OCI-LY3 (cell line): Measurements from ENCODE around the gene PEA15.

ENCODE experiments used
- H2AFZ ChIP-seq: fragments of 200-600, 300-600 bp; shearing (Covaris generic); 2 replicates; pipeline ENCODE4 v1.6.0; 2014; ENCODE audit warnings: antibody characterized with exemption, low read depth, low read length
- H3K27ac ChIP-seq: fragments of 200-600, 300-600 bp; sonication (generic); 2 replicates; pipeline ENCODE4 v1.5.1; 2014; ENCODE audit warnings: mild to moderate bottlenecking, low read length, moderate library complexity, mixed read lengths
- H3K27me3 ChIP-seq: fragments of 200-600, 300-600 bp; sonication (generic); 2 replicates; pipeline ENCODE4 v1.6.1; 2014; ENCODE audit warnings: low read depth, low read length, mixed read lengths
- H3K36me3 ChIP-seq: fragments of 200-600, 300-600 bp; sonication (generic); replicated peaks from 2 replicates; pipeline ENCODE3; 2014; ENCODE audit warnings: low read depth, low read length, mixed read lengths
- H3K4me1 ChIP-seq: fragments of 300-600, 200-600 bp; sonication (generic); 2 replicates; pipeline ENCODE4 v1.6.1; 2014; ENCODE audit warnings: low read length, mixed read lengths
- H3K4me2 ChIP-seq: fragments of 200-600, 300-600 bp; sonication (generic); 2 replicates; pipeline ENCODE4 v1.6.1; 2014; ENCODE audit warnings: low read length, mixed read lengths
- H3K4me3 ChIP-seq: fragments of 300-600, 200-600 bp; sonication (generic); 2 replicates; pipeline ENCODE4 v1.5.1; 2014; ENCODE audit warnings: antibody characterized with exemption, mild to moderate bottlenecking, low read length, moderate library complexity
- H3K79me2 ChIP-seq: fragments of 300-600, 200-600 bp; shearing (Covaris generic); 2 replicates; pipeline ENCODE4 v1.6.1; 2014; ENCODE audit warnings: mild to moderate bottlenecking, low read length, mixed read lengths
- H3K9ac ChIP-seq: fragments of 300-600, 200-600 bp; shearing (Covaris generic); 2 replicates; pipeline ENCODE4 v1.6.0; 2014; ENCODE audit warnings: mild to moderate bottlenecking, low read length, moderate library complexity
- H3K9me3 ChIP-seq: fragments of 200-600, 300-600 bp; shearing (Covaris generic); 2 replicates; pipeline ENCODE4 v1.6.1; 2014; ENCODE audit warnings: low read length, mixed read lengths; ENCODE audit not compliant: insufficient read depth
- H4K20me1 ChIP-seq: fragments of 200-600, 300-600 bp; sonication (generic); 2 replicates; pipeline ENCODE4 v1.6.1; 2016; ENCODE audit warnings: low read length, mixed read lengths; ENCODE audit not compliant: insufficient read depth
- CTCF ChIP-seq: fragments of 200-600, 300-600 bp; sonication (generic); IDR thresholded peaks from 2 replicates; pipeline ENCODE4 v1.5.1; 2014; ENCODE audit warnings: antibody characterized with exemption, low read length, low read depth
- EZH2phosphoT487 ChIP-seq: fragments of 200-600 bp; shearing (Covaris generic); IDR thresholded peaks from 2 replicates; pipeline ENCODE4 v1.6.1; 2018; ENCODE audit warnings: antibody characterized with exemption, mixed run types, low read depth

The PEA15 gene

GRCh38 chr1:160163615-160164014, 41.6 kb upstream of the PEA15 start:
- peaks cover 22% of the 10 kb centered on the region for H3K27me3 ChIP-seq

GRCh38 chr1:160164121-160164520, 41.1 kb upstream of the PEA15 start:
- TF ChIP-seq EZH2phosphoT487 (no peak), CTCF (no peak)
- no peaks in the 10 kb centered on the region for H3K9me3 ChIP-seq
- H3K4me1 ChIP-seq = peaks cover 30% of the 10 kb centered on the region
- no peaks in the 10 kb centered on the region for H4K20me1 ChIP-seq
- H3K79me2 ChIP-seq = no peaks in the 10 kb centered on the region
- H2AFZ ChIP-seq = no peak overlapping the region
- H3K4me2 ChIP-seq = no peak overlapping the region
- H3K4me3 ChIP-seq = no peak overlapping the region
- no peaks in the 10 kb centered on the region for H3K36me3 ChIP-seq
- H3K27ac ChIP-seq = no peak overlapping the region
- H3K27me3 ChIP-seq = peaks cover 25% of the 10 kb centered on the region
- no peak overlapping the region for H3K9ac ChIP-seq

More at GRCh38 chr1:160163615-160164014, 41.6 kb upstream of the PEA15 start:
- no peaks in the 10 kb centered on the region for H3K79me2 ChIP-seq
- H3K4me2 ChIP-seq = no peak overlapping the region
- TF ChIP-seq CTCF (no peak), EZH2phosphoT487 (no peak)
- H3K27ac ChIP-seq = no peak overlapping the region
- no peak overlapping the region for H2AFZ ChIP-seq
- no peaks in the 10 kb centered on the region for H3K9me3 ChIP-seq
- no peaks in the 10 kb centered on the region for H3K36me3 ChIP-seq
- no peaks in the 10 kb centered on the region for H4K20me1 ChIP-seq
- H3K9ac ChIP-seq = no peak overlapping the region
- H3K4me3 ChIP-seq = no peak overlapping the region
- peaks cover 25% of the 10 kb centered on the region for H3K4me1 ChIP-seq

- TF ChIP-seq CTCF = no peak
- no peak for TF ChIP-seq EZH2phosphoT487
- H3K79me2 ChIP-seq = no peaks in the 10 kb centered on the region
- H4K20me1 ChIP-seq = no peaks in the 10 kb centered on the region
- H3K4me3 ChIP-seq = no peak overlapping the region
- no peak overlapping the region for H2AFZ ChIP-seq
- peaks cover 32% of the 10 kb centered on the region for H3K27me3 ChIP-seq
- H3K36me3 ChIP-seq = no peaks in the 10 kb centered on the region
- no peak overlapping the region for H3K27ac ChIP-seq
- H3K9ac ChIP-seq = no peak overlapping the region
- no peaks in the 10 kb centered on the region for H3K9me3 ChIP-seq
- no peak overlapping the region for H3K4me2 ChIP-seq
- peaks cover 47% of the 10 kb centered on the region for H3K4me1 ChIP-seq
Measured at GRCh38 chr1:160166166-160166868, 38.9 kb upstream of the PEA15 start.

GRCh38 chr1:160167056-160167455, 38.1 kb upstream of the PEA15 start:
- no peaks in the 10 kb centered on the region for H3K36me3 ChIP-seq
- H3K4me1 ChIP-seq = peaks cover 42% of the 10 kb centered on the region
- H3K27me3 ChIP-seq = peaks cover 39% of the 10 kb centered on the region
- H3K79me2 ChIP-seq = no peaks in the 10 kb centered on the region
- H2AFZ ChIP-seq = no peak overlapping the region
- no peak overlapping the region for H3K4me2 ChIP-seq
- TF ChIP-seq CTCF (no peak), EZH2phosphoT487 (no peak)
- no peaks in the 10 kb centered on the region for H3K9me3 ChIP-seq
- H3K4me3 ChIP-seq = no peak overlapping the region
- no peak overlapping the region for H3K9ac ChIP-seq
- H4K20me1 ChIP-seq = no peaks in the 10 kb centered on the region
- no peak overlapping the region for H3K27ac ChIP-seq
